Measurements from ENCODE around the gene TRIP4.
"Not testable (repeated sequence)": the region's sequence is repeated elsewhere in the genome, so short reads cannot be mapped to it uniquely, and the experiment has no call there.

Gene TRIP4

DNA sequence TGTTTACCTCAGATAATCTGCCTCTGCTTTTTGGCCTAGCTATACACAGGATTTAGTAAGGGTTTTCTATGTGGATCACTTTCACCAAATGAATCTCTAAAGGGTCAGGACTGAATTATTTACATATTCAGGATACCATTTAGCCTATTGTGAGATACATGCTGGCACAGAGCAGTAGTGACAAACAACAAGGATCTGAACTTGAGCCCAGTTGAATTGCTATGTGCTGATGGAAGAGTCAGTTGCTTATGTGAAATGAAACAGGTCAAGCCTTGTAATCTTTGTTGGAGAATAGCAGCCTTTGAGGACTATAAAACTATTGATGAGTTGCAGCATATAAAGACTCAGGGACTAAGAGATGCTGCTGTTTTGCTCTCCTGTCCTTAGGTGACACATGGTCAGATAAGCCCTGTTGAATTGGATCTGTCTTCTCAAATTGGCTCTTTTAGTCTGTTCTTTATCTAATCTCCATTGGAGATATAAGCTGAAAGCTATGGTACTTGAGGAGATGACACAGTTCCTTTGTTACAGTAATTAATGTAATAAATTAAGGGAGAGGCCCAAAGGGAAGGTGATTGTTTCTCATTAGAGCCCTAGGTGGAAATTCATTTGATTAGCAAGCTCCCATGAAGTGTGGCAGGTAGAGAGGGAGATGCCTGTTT is 103.1 kb downstream of the TRIP4 start:
- DNase-seq, result no peak

GRCh38 chr15:64493641-64494040 is 106.0 kb downstream of the TRIP4 start:
- DNase-seq, result no peak

- not testable (repeated sequence) for DNase-seq
Measured at GRCh38 chr15:64495968-64496367, 108.3 kb downstream of the TRIP4 start.

DNA sequence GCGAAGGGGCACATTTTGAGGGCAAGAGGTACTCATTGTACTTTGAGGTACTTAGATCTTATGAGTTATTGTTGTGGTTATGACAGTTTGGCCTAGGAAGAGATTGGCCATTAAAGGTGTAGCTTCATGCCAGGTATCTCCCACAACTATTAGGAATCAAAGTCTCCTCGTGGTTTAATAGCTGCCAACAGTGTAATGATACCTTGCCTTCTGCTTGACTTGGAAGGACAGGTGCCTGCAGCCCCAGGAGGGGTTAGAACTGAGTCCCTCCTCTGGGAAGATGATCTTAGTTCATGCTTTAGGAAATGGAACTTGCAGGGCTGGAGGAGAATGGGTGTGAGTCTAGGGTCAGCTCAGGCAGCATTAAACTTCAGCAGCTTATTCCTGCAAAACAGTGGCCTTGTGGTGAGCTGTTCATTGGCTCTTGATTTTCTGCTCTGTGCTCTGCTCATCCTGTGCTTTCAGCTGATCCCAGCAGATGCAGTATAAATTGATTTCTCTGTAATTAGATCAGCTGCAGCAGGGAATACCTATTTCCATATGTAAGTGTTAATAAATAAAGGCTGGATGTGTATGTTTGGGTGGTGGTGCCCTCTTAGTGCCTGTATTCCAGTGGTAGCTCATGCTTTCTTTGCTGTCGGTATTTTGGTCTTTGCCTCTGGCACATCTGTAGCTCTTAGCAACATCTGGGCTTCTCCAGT is 113.2 kb downstream of the TRIP4 start:
- DNase-seq, result no peak

GRCh38 chr15:64501396-64501715 is 113.7 kb downstream of the TRIP4 start:
- no peak for DNase-seq

DNA sequence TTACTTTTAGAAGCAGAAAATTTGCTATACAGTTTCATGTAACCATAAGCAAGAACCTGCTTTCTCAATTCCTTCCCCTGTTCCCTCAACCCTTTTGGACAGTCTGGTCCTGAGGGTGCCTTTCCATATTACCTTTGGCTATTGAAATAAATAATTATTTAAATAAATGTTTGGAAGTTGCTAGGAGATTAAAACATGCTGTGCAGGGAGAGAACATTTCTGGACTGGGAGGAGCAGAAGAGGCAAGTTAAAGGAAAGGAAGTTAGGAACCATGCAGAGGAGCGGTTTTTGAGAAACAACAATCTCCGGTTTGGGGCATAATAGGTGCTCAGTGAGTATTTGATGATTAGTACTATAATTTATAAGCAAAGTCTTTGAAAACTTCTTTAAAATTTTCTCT is 114.5 kb downstream of the TRIP4 start:
- no peak for DNase-seq

GRCh38 chr15:64502551-64502950 is 114.9 kb downstream of the TRIP4 start:
- no peak for DNase-seq

DNA sequence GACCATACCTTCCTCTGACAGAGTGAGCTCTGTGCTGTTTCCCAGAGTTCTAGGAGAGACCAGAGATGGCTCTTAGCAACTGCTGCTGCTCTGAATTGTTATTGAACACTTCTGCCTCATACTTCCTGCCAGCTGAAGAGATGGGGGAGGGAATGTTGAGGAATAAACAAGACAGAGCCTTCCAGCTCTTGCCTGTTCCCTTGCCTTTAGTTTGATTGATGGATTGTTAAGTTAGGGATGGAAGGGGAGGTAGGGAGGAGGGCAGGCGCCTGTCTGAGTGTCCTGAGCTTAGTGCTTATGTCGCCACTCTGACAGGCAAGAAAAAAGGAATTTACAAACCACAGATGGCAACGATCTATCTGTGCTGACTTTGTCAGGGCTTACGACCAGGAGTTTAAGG is 115.6 kb downstream of the TRIP4 start:
- DNase-seq, result no peak

DNA sequence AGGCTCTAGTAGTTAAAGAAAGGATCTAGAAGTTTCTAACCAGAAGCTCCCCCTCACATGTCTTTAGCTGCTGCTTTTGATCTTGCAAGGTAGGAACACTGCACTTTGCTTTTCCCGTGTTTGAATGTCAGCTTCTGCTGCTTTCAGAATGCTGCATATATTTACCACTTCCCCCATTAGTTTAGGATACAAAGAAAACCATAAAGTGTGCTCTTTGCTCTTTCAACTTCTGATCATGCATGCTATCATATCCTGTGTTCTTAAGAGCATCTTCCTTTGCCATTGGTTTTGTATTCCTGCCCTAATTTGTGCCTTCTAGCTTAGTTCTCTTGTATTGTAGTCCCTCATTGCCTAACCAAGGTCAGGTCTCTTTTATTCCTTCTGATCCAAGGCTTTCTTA is 116.0 kb downstream of the TRIP4 start:
- DNase-seq, result no peak

All from activated CD4-positive, alpha-beta T cell treated with anti-CD3 and anti-CD28 coated beads, Interleukin-2, amount 50 U/mL, for 4 hours (primary cell).